GM12878 (cell line): ENCODE measurements around the gene CLDN19. TPM values are rescaled to one million over a fixed set of nuclear protein-coding genes. Genes with fewer than 3 reads are reported as not detected.

Experiments used
- ATF2 ChIP-seq: IDR thresholded peaks from 2 replicates; pipeline ENCODE4 v1.6.1; 2012; ENCODE audit warnings: low read length, inconsistent platforms
- NKRF ChIP-seq: fragments of 450-650 bp; conservative IDR thresholded peaks from 2 replicates; pipeline ENCODE4 v1.6.1; 2017; ENCODE audit warnings: mild to moderate bottlenecking, moderate library complexity
- ZNF592 ChIP-seq: fragments of 450-650 bp; IDR thresholded peaks from 2 replicates; pipeline ENCODE4 v1.6.1; 2017; ENCODE audit warnings: mild to moderate bottlenecking, moderate library complexity
- polyA plus RNA-seq, 11 experiments: library from polyadenylated mRNA; depleted of rRNA in 4 of 11; unstranded in 6 of 11; stranded (reverse) in 5 of 11; fragments of >200 nt; fragmentation: Nextera tagmentation in 4 of 11; fragmentation: Illumina TruSeq in 1 of 11; extraction: Ambion mirVana in 4 of 11; extraction: Trizol in 1 of 11; gene quantifications; 1 replicate in 1 of 11; 2 replicates in 10 of 11; pipeline versions ENCODE4 v1.2.1 to v1.2.3, GENCODE V29; 2011 to 2016; ENCODE audit warnings: inconsistent platforms in 2 of 11, missing spikeins in 2 of 11, low read depth in 1 of 11
- total RNA-seq, 4 experiments: library from RNA; depleted of rRNA in 3 of 4; stranded (reverse); fragments of >200 nt in 3 of 4; fragmentation: Illumina TruSeq in 1 of 4; extraction: Trizol in 1 of 4; gene quantifications; 2 replicates each; pipeline versions ENCODE4 v1.2.1 to v1.2.3, GENCODE V29; 2013 to 2021

CLDN19 gene
- total and polyA plus RNA-seq, 10 of the 15 experiments (the other 5 are each of a cell fraction or from before 2014, with no cell fraction given): not detected

- no peak for TF ChIP-seq NKRF
- no peak for TF ChIP-seq ZNF592
- no peak for TF ChIP-seq ATF2
- TF ChIP-seq, all 136 proteins: peak for 0
Observed at GRCh38 chr1:42744148-42744413, 4.0 kb upstream of the CLDN19 start (continued).
